Erythroblast (primary cell): ENCODE results near the gene ZNF609.

Experiments used
- GATA1 ChIP-seq: IDR thresholded peaks from 2 replicates; pipeline ENCODE4 v1.6.1; 2011; ENCODE audit warnings: low read depth, mild to moderate bottlenecking, control low read depth, low read length, moderate library complexity
- POLR2A ChIP-seq: IDR thresholded peaks from 2 replicates; pipeline ENCODE4 v1.6.1; 2011; ENCODE audit warnings: mild to moderate bottlenecking, low read length

DNA sequence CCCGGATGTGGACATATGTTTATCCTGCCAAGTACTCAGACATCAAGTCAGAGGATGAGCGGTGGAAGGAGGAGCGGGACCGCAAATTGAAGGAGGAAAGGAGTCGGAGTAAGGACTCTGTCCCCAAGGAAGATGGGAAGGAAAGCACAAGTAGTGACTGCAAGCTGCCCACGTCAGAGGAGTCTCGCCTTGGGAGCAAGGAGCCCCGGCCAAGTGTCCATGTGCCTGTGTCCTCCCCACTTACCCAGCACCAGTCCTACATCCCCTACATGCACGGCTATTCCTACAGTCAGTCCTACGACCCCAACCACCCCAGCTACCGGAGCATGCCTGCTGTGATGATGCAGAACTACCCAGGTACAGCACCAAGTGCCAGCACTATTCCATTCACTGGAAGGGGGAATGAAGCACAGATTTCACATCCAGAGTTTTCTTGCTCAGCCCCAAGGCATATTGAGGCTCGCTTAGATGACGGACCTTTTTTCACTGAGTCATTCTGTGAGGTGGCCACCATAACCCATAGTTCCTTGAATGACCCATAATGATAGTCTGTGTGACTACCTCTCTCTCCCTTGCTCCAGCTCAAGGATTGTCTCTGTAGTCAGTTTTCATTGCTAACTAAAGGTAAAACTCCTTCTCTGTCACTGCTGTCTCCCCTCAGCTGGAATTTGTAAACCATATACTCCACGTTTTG, 217.9 kb downstream of the ZNF609 start:
- TF ChIP-seq POLR2A: no peak
- no peak for TF ChIP-seq GATA1
